Thyroid gland (tissue), 4 donors: ENCODE results near the gene ZMIZ1.

Experiments
- CTCF ChIP-seq, 6 experiments: fragments of 200-600 bp in 3 of 6; fragments of 450-650 bp in 3 of 6; sonication (generic) in 3 of 6; IDR thresholded peaks; one replicate each; pipeline ENCODE4 v1.5.1; 2016 to 2019; ENCODE audit warnings: antibody characterized with exemption in 6 of 6, mild to moderate bottlenecking in 2 of 6, inconsistent platforms in 1 of 6, moderate library complexity in 1 of 6
- POLR2A ChIP-seq, 2 donors: fragments of 450-650 bp; IDR thresholded peaks; one replicate each; pipeline ENCODE4 v1.6.1; 2017; ENCODE audit warnings: antibody characterized with exemption in 2 of 2, mild to moderate bottlenecking in 2 of 2, moderate library complexity in 1 of 2

- TF ChIP-seq CTCF (IDR thresholded peaks at IDR 0.05) (no peak), POLR2A (IDR thresholded peaks at IDR 0.05) (no peak)
These were observed 293.1 kb downstream of the ZMIZ1 start for GRCh38 chr10:79361726-79362397.
